GM10266 (cell line): ENCODE data around the gene SETD2.

Experiments used
- DNase-seq: peaks from one replicate; pipeline ENCODE4 v3.0.0; 2012; ENCODE audit errors: extremely low spot score
- CTCF ChIP-seq: IDR thresholded peaks from 2 replicates; pipeline ENCODE4 v1.5.1; 2012; ENCODE audit warnings: mild to moderate bottlenecking, low read depth; ENCODE audit not compliant: control insufficient read depth, insufficient read depth; ENCODE audit errors: missing control alignments

Gene SETD2

GRCh38 chr3:46978381-46978780 lies 185.5 kb downstream of the SETD2 start:
- no peak for DNase-seq
- TF ChIP-seq CTCF = no peak

- TF ChIP-seq CTCF = no peak
- no peak for DNase-seq
Measured at GRCh38 chr3:46977811-46978195, 186.1 kb downstream of the SETD2 start.

- TF ChIP-seq CTCF = no peak
- DNase-seq = peak; percentile 97
Measured at GRCh38 chr3:46976326-46977190, 187.4 kb downstream of the SETD2 start, which contains the start of gene CCDC12. Gene CCDC12, minus strand, starts transcription at chr3:46976745. Its CDS starts 13 bp downstream, at chr3:46976732.

- TF ChIP-seq CTCF = no peak
- no peak for DNase-seq
Measured at GRCh38 chr3:46974421-46975171, 189.3 kb downstream of the SETD2 start.

GRCh38 chr3:46972396-46972795 lies 191.5 kb downstream of the SETD2 start:
- TF ChIP-seq CTCF = no peak

GRCh38 chr3:46971742-46972141 lies 192.2 kb downstream of the SETD2 start:
- DNase-seq = no peak
- TF ChIP-seq CTCF = no peak

More at GRCh38 chr3:46972396-46972795, 191.5 kb downstream of the SETD2 start:
- DNase-seq = no peak
